H1 (cell line): ENCODE results near the gene KIF26B. TPM values are rescaled to one million over a fixed set of nuclear protein-coding genes. Genes with fewer than 3 reads are reported as not detected.

Source experiments
- CTCF ChIA-PET: fragments of 300-600 bp; sonication (Branson Sonifier 250); formaldehyde crosslinking; loops from one replicate; lab custom pipeline; 2021; ENCODE audit not compliant: partially characterized antibody; lab: Charles Lee
- POLR2A ChIA-PET: fragments of 300-600 bp; sonication (Branson Sonifier 250); formaldehyde crosslinking; loops from one replicate; lab custom pipeline; 2021; ENCODE audit warnings: inconsistent platforms; ENCODE audit not compliant: partially characterized antibody; lab: Charles Lee
- DNase-seq, 2 experiments: peaks; one replicate each; pipeline versions ENCODE4 v3.0.0 to v3.0.0-alpha.2; 2010 to 2022; ENCODE audit warnings: low spot score in 2 of 2, low read depth in 1 of 2, mixed read lengths in 1 of 2
- FAIRE-seq: peaks from 2 replicates; lab custom pipeline; 2011; peaks lifted over from hg19 to GRCh38; lab: Jason Lieb, UNC
- H2AFZ ChIP-seq: 2 replicates; pipeline ENCODE4 v1.8.1; 2012; ENCODE audit warnings: low read length, inconsistent platforms
- H2AK5ac ChIP-seq: 2 replicates; pipeline ENCODE4 v1.6.1; 2013; ENCODE audit warnings: low read depth, low read length
- H2BK120ac ChIP-seq: replicated peaks from 2 replicates; pipeline ENCODE3; 2013; ENCODE audit warnings: low read depth, low read length, inconsistent platforms
- H2BK12ac ChIP-seq: 2 replicates; pipeline ENCODE4 v1.6.1; 2013; ENCODE audit warnings: low read depth, low read length
- H2BK15ac ChIP-seq: 2 replicates; pipeline ENCODE4 v1.6.1; 2013; ENCODE audit warnings: low read length
- H2BK20ac ChIP-seq: 2 replicates; pipeline ENCODE4 v1.6.1; 2013; ENCODE audit warnings: low read length
- H2BK5ac ChIP-seq: 2 replicates; pipeline ENCODE4 v1.6.1; 2013; ENCODE audit warnings: low read depth, low read length
- H3K14ac ChIP-seq: 2 replicates; pipeline ENCODE4 v1.6.1; 2013; ENCODE audit warnings: inconsistent platforms; ENCODE audit not compliant: insufficient read length
- H3K18ac ChIP-seq: 2 replicates; pipeline ENCODE4 v1.6.1; 2013; ENCODE audit warnings: low read length; ENCODE audit errors: extremely low read depth
- H3K23ac ChIP-seq: 2 replicates; pipeline ENCODE4 v1.6.1; 2013; ENCODE audit warnings: inconsistent platforms; ENCODE audit not compliant: insufficient read length
- H3K23me2 ChIP-seq: 2 replicates; pipeline ENCODE4 v1.6.1; 2013; ENCODE audit warnings: low read depth, low read length
- H3K27ac ChIP-seq: 2 replicates; pipeline ENCODE4 v1.6.1; 2011; ENCODE audit warnings: low read depth, low read length, inconsistent platforms
- H3K27me3 ChIP-seq, 4 experiments: replicated peaks in 1 of 4; 1 replicate in 1 of 4; 2 replicates in 3 of 4; pipeline versions ENCODE4 v1.6.1 to v1.8.1; 2011 to 2013; ENCODE audit warnings: low read length in 3 of 4, mild to moderate bottlenecking in 3 of 4, inconsistent platforms in 2 of 4, mixed read lengths in 2 of 4, moderate library complexity in 1 of 4; ENCODE audit not compliant: control insufficient read depth in 3 of 4, insufficient read depth in 3 of 4; ENCODE audit errors: extremely low read depth in 1 of 4
- H3K36me3 ChIP-seq, 4 experiments: 2 replicates each; pipeline versions ENCODE4 v1.6.1 to v1.8.1; 2011 to 2013; ENCODE audit warnings: mild to moderate bottlenecking in 4 of 4, low read length in 3 of 4, moderate library complexity in 2 of 4, control low read depth in 1 of 4, inconsistent platforms in 1 of 4; ENCODE audit not compliant: insufficient read depth in 4 of 4, control insufficient read depth in 2 of 4
- H3K4ac ChIP-seq: replicated peaks from 2 replicates; pipeline ENCODE3; 2013; ENCODE audit warnings: low read length, low read depth, mixed read lengths, inconsistent platforms; ENCODE audit not compliant: insufficient read length
- H3K4me1 ChIP-seq, 4 experiments: replicated peaks in 1 of 4; 1 replicate in 1 of 4; 2 replicates in 3 of 4; pipeline versions ENCODE4 v1.6.1 to v1.8.1; 2011 to 2013; ENCODE audit warnings: low read length in 3 of 4, inconsistent platforms in 2 of 4, mixed read lengths in 1 of 4; ENCODE audit not compliant: insufficient read depth in 4 of 4, control insufficient read depth in 3 of 4
- H3K4me2 ChIP-seq, 2 experiments: 2 replicates each; pipeline versions ENCODE4 v1.6.1 to v1.8.1; 2011 to 2013; ENCODE audit warnings: low read depth in 2 of 2, low read length in 2 of 2, control low read depth in 1 of 2, inconsistent platforms in 1 of 2, mild to moderate bottlenecking in 1 of 2; ENCODE audit not compliant: insufficient read depth in 1 of 2
- H3K4me3 ChIP-seq, 4 experiments: fragments of 200-600, 300-600 bp in 1 of 4; sonication (generic), shearing (Covaris generic), sonication (Bioruptor Twin) in 1 of 4; 2 replicates each; pipeline versions ENCODE4 v1.5.1 to v1.8.1; 2011 to 2016; ENCODE audit warnings: low read length in 4 of 4, low read depth in 3 of 4, control low read depth in 2 of 4, inconsistent platforms in 2 of 4, mild to moderate bottlenecking in 2 of 4, mixed read lengths in 1 of 4, moderate library complexity in 1 of 4; ENCODE audit not compliant: insufficient read depth in 2 of 4; ENCODE audit errors: extremely low read depth in 1 of 4
- H3K56ac ChIP-seq: replicated peaks from 2 replicates; pipeline ENCODE3; 2013; ENCODE audit warnings: low read depth, mild to moderate bottlenecking, mixed read lengths, low read length, inconsistent platforms; ENCODE audit not compliant: insufficient read length
- H3K79me1 ChIP-seq: 2 replicates; pipeline ENCODE4 v1.6.1; 2013; ENCODE audit warnings: low read depth, low read length, control low read depth
- H3K79me2 ChIP-seq, 2 experiments: 2 replicates each; pipeline versions ENCODE4 v1.6.1 to v1.8.1; 2012 to 2013; ENCODE audit warnings: low read length in 2 of 2, mild to moderate bottlenecking in 2 of 2, inconsistent platforms in 1 of 2; ENCODE audit not compliant: insufficient read depth in 2 of 2, control insufficient read depth in 1 of 2
- H3K9ac ChIP-seq, 4 experiments: replicated peaks in 1 of 4; 1 replicate in 1 of 4; 2 replicates in 3 of 4; pipeline versions ENCODE4 v1.6.1 to v1.8.1; 2011 to 2013; ENCODE audit warnings: low read depth in 3 of 4, low read length in 3 of 4, control low read depth in 2 of 4, mild to moderate bottlenecking in 2 of 4, moderate library complexity in 2 of 4, inconsistent platforms in 1 of 4; ENCODE audit errors: extremely low read depth in 1 of 4
- H3K9me3 ChIP-seq, 2 experiments: 2 replicates each; pipeline versions ENCODE4 v1.6.1 to v1.8.1; 2012 to 2013; ENCODE audit warnings: mild to moderate bottlenecking in 2 of 2, moderate library complexity in 2 of 2, control low read depth in 1 of 2, inconsistent platforms in 1 of 2, low read depth in 1 of 2, low read length in 1 of 2, mixed read lengths in 1 of 2; ENCODE audit not compliant: insufficient read depth in 2 of 2
- H4K20me1 ChIP-seq, 2 experiments: replicated peaks in 1 of 2; 2 replicates each; pipeline versions ENCODE3 to v1.8.1; 2011 to 2013; ENCODE audit warnings: inconsistent platforms in 2 of 2, low read length in 2 of 2, mild to moderate bottlenecking in 1 of 2; ENCODE audit not compliant: insufficient read depth in 2 of 2, control insufficient read depth in 1 of 2
- H4K5ac ChIP-seq: 2 replicates; pipeline ENCODE4 v1.6.1; 2013; ENCODE audit warnings: low read length, low read depth, mixed read lengths, inconsistent platforms; ENCODE audit not compliant: insufficient read length
- H4K8ac ChIP-seq: 2 replicates; pipeline ENCODE4 v1.8.0; 2013; ENCODE audit warnings: mild to moderate bottlenecking, moderate library complexity, low read length, inconsistent platforms; ENCODE audit not compliant: insufficient read depth; ENCODE audit errors: extremely low read depth
- H4K91ac ChIP-seq: replicated peaks from 2 replicates; pipeline ENCODE3; 2013; ENCODE audit warnings: low read length, mixed read lengths, inconsistent platforms; ENCODE audit not compliant: insufficient read length
- BRCA1 ChIP-seq: IDR thresholded peaks from 2 replicates; pipeline ENCODE4 v1.6.1; 2012; ENCODE audit warnings: low read depth, low read length, improper control_type of control experiment
- KDM4A ChIP-seq: IDR thresholded peaks from one replicate; pipeline ENCODE4 v1.7.1; 2012; ENCODE audit warnings: low read depth, mild to moderate bottlenecking, moderate library complexity, low read length, inconsistent platforms; ENCODE audit not compliant: severe bottlenecking
- NRF1 ChIP-seq: IDR thresholded peaks from 2 replicates; pipeline ENCODE4 v1.6.1; 2011; ENCODE audit warnings: mild to moderate bottlenecking, low read depth, low read length, improper control_type of control experiment
- PHF8 ChIP-seq: fragments of 200-600 bp; sonication (generic); conservative IDR thresholded peaks from 2 replicates; pipeline ENCODE4 v1.7.1; 2012; ENCODE audit warnings: low read depth, mild to moderate bottlenecking, inconsistent platforms, low read length, moderate library complexity
- POLR2A ChIP-seq, 2 experiments: IDR thresholded peaks; 1 replicate in 1 of 2; 2 replicates in 1 of 2; pipeline ENCODE4 v1.6.1; 2011; ENCODE audit warnings: low read depth in 2 of 2, low read length in 2 of 2, mild to moderate bottlenecking in 2 of 2; ENCODE audit errors: control extremely low read depth in 1 of 2
- RBBP5 ChIP-seq: IDR thresholded peaks from 2 replicates; pipeline ENCODE4 v1.7.1; 2012; ENCODE audit warnings: low read depth, mild to moderate bottlenecking, inconsistent platforms, low read length, moderate library complexity, borderline replicate concordance
- SAP30 ChIP-seq: fragments of 300-600 bp; sonication (generic); IDR thresholded peaks from 2 replicates; pipeline ENCODE4 v1.7.1; 2012; ENCODE audit warnings: low read length, moderate library complexity, mild to moderate bottlenecking, inconsistent platforms; ENCODE audit not compliant: insufficient read depth, insufficient replicate concordance
- WGBS, 2 experiments: shearing (Covaris generic) in 1 of 2; methylation state at CpG; one replicate each; pipeline versions ENCODE4 v1.1.6 to v1.1.7; 2013 to 2015; ENCODE audit warnings: low lambda C conversion rate in 2 of 2, mixed read lengths in 2 of 2, inconsistent platforms in 1 of 2, low coverage in 1 of 2, missing lambda C conversion rate in 1 of 2; ENCODE audit not compliant: insufficient replicate concordance in 2 of 2, insufficient coverage in 1 of 2, insufficient read length in 1 of 2; ENCODE audit errors: extremely low coverage in 1 of 2, missing lambda C conversion rate in 1 of 2; 5-methylcytosine and 5-hydroxymethylcytosine counted together
- polyA plus RNA-seq, 7 experiments: library from polyadenylated mRNA; depleted of rRNA in 3 of 7; stranded (reverse) in 5 of 7; unstranded in 2 of 7; fragments of >200 nt in 5 of 7; fragments of 200-250 nt in 2 of 7; gene quantifications; 1 replicate in 5 of 7; 2 replicates in 1 of 7; 4 replicates in 1 of 7; pipeline versions ENCODE4 v1.2.1 to v1.2.3, GENCODE V29; 2011 to 2013; ENCODE audit warnings: missing spikeins in 2 of 7, mixed read lengths in 2 of 7
- total RNA-seq: library from RNA; stranded (reverse); fragmentation: NEBNext Ultra II Directional; extraction: Animal tissue kit (Norgen Biotek cat#: 25700); gene quantifications from 2 replicates; pipeline ENCODE4 v1.2.1, GENCODE V29; 2021
- TF ChIP-seq, protein P1 (sequence below): IDR thresholded peaks from 2 replicates; pipeline ENCODE4 v1.6.1; 2012; ENCODE audit warnings: low read length, inconsistent platforms

KIF26B gene
- total and polyA plus RNA-seq, 2 of the 8 experiments (the other 6 are each of a cell fraction or from before 2014, with no cell fraction given), result 0.06 to 0.28 TPM

DNA sequence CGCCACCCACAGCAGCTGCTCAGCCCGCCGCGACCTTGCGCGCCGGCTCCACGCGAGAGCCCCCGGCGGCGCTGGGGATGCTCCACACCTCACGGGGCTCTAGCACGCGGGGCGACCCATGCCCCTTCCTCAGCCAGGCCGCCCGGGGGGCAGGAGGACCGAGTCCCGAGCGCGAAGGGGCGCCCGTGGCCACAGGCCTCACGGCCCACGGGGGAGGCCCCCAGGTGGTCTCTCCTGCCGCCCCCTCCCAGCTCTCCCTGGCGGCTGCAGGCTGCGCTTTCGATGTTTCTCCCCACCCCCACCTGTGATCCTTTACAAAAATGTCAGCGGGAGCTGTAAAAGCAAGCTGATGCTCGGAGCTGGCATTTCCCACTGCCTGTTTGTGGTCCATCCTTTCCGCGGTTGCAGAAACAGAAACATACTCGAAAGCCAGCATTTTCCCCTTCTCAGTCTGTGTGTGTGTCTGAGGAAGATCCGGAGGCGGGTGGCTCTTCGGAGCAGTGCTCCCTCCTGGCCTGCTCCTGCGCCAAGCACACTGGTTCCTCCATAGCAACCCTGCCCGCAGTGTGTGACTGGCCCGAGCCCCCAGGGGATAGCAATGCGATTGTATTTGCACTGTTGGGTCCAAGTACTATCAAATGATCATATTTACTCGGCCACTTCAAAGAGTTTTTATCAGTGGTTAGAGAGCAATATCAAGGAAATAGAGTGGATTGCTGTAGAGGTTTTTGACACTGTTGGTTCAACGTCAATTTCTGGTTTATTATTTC is 2.1 kb downstream of the KIF26B start:
- Histone ChIP-seq H3K14ac (no peak overlapping the region), H2BK12ac (no peak overlapping the region), H3K23ac (no peak overlapping the region), H3K4me1 (peaks cover 0 to 21% (median 8%) of the 10 kb centered on the region in 4 experiments; a peak in 5 of 7 replicates), H3K4me3 (peak overlapping the region; percentile 31 to 73 (median 49)), H4K5ac (no peak overlapping the region), H3K9ac (no peak overlapping the region), H3K4ac (no peak overlapping the region), H3K79me1 (no peaks in the 10 kb centered on the region), H3K27ac (no peak overlapping the region), H4K8ac (no peak overlapping the region), H2BK120ac (no peak overlapping the region), H2BK20ac (no peak overlapping the region), H3K4me2 (peak overlapping the region; percentile 84 to 91), H3K56ac (no peak overlapping the region), H2BK5ac (no peak overlapping the region; the same call in 1 of the 2 replicates), H3K9me3 (no peaks in the 10 kb centered on the region), H3K36me3 (0 out of 8 replicates have a peak, but pooled peaks cover 0 to 2% (median 0%) of the 10 kb centered on the region in 4 experiments), H2AK5ac (no peak overlapping the region), H3K23me2 (peaks cover 18% of the 10 kb centered on the region), H4K91ac (no peak overlapping the region), H4K20me1 (peaks cover 0 to 6% of the 10 kb centered on the region in 2 experiments), H2BK15ac (no peak overlapping the region), H3K18ac (0 out of 2 replicates have a peak overlapping the region, but pooled peaks have one; percentile 5), H3K27me3 (peaks cover 28 to 55% (median 45%) of the 10 kb centered on the region in 4 experiments), H2AFZ (0 out of 2 replicates have a peak overlapping the region, but pooled peaks have one; percentile 0), H3K79me2 (no peaks in the 10 kb centered on the region)
- WGBS, 2 experiments, result 6% methylated on average over 36 of the region's 44 CpGs; no CpG with 5 or more reads in 1 of the 2 experiments
- ChIA-PET CTCF (interaction anchor here (0.6 to 4.8 kb wide), 55 partner anchors 9 to 1124 kb away, joined by 3 to 40 read pairs (median 4); no protein-coding TSS in a partner anchor), POLR2A (no interaction called here)
- peak in 1 of 2 experiments; percentile 58 for DNase-seq
- FAIRE-seq, result no peak
- TF ChIP-seq PHF8 (0 out of 2 replicates have a peak, but pooled peaks have one; percentile 18), RBBP5 (0 out of 2 replicates have a peak, but pooled peaks have one; percentile 26), KDM4A (peak; percentile 68), NRF1 (no peak), BRCA1 (no peak), SAP30 (no peak), POLR2A (IDR thresholded peaks at IDR 0.05; ENCODE audit: control extremely low read depth in 1 of 2, low read depth in 2 of 2, low read length in 2 of 2) (no peak)
- TF ChIP-seq, protein P1, sequence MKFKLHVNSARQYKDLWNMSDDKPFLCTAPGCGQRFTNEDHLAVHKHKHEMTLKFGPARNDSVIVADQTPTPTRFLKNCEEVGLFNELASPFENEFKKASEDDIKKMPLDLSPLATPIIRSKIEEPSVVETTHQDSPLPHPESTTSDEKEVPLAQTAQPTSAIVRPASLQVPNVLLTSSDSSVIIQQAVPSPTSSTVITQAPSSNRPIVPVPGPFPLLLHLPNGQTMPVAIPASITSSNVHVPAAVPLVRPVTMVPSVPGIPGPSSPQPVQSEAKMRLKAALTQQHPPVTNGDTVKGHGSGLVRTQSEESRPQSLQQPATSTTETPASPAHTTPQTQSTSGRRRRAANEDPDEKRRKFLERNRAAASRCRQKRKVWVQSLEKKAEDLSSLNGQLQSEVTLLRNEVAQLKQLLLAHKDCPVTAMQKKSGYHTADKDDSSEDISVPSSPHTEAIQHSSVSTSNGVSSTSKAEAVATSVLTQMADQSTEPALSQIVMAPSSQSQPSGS, result 0 out of 2 replicates have a peak, but pooled peaks have one; percentile 25
